Testis (tissue), 3 donors: ENCODE data around the gene PAX1. TPM values are rescaled to one million over a fixed set of nuclear protein-coding genes. Genes with fewer than 3 reads are reported as not detected.

ENCODE experiments used
- DNase-seq: peaks from one replicate; pipeline ENCODE4 v3.0.0-alpha.2; 2019
- H3K27ac ChIP-seq, 2 donors: fragments of 200-600 bp; sonication (generic); one replicate each; pipeline ENCODE4 v1.5.1; 2019
- H3K27me3 ChIP-seq: fragments of 200-600 bp; sonication (generic); one replicate; pipeline ENCODE4 v1.5.1; 2019
- H3K36me3 ChIP-seq: fragments of 200-600 bp; sonication (generic); one replicate; pipeline ENCODE4 v1.5.1; 2017; ENCODE audit warnings: low read depth; ENCODE audit errors: missing control alignments
- H3K4me1 ChIP-seq: fragments of 200-600 bp; sonication (generic); one replicate; pipeline ENCODE4 v1.5.1; 2019
- H3K4me3 ChIP-seq, 2 donors: fragments of 200-600 bp; sonication (generic); one replicate each; pipeline ENCODE4 v1.5.1; 2017 to 2019
- H3K9me3 ChIP-seq: fragments of 200-600 bp; sonication (generic); one replicate; pipeline ENCODE4 v1.5.1; 2017
- POLR2A ChIP-seq: fragments of 450-650 bp; IDR thresholded peaks from one replicate; pipeline ENCODE4 v1.6.1; 2017; ENCODE audit warnings: antibody characterized with exemption, mild to moderate bottlenecking, moderate library complexity
- WGBS, 2 donors: methylation state at CpG; one replicate each; pipeline ENCODE4 v1.1.5; 2018; 5-methylcytosine and 5-hydroxymethylcytosine counted together
- intact Hi-C: fragments of 100-400 bp; cut with DNase I; formaldehyde crosslinking; loops from one replicate; pipeline ENCODE4 v1.15.1; 2023; ENCODE audit warnings: low total_unique reads
- polyA plus RNA-seq: library from polyadenylated mRNA; stranded (reverse); fragments of 350-450 nt; fragmentation: Illumina TruSeq; extraction: RNeasy Lipid Tissue Mini Kit (QIAGEN cat#74804); gene quantifications from one replicate; pipeline ENCODE4 v1.2.3, GENCODE V29; 2014; ENCODE audit warnings: low read depth, low replicate concordance; ENCODE audit not compliant: insufficient read depth
- total RNA-seq, 2 donors: library from RNA; depleted of rRNA; stranded (reverse); fragments of >200 nt; gene quantifications; one replicate each; pipeline ENCODE4 v1.2.3, GENCODE V29; 2016
- TF ChIP-seq, protein P1 (sequence below), 3 experiments: fragments of 450-650 bp in 2 of 3; fragments of 200-600 bp in 1 of 3; sonication (generic) in 1 of 3; IDR thresholded peaks; one replicate each; pipeline ENCODE4 v1.5.1; 2016 to 2019; ENCODE audit warnings: antibody characterized with exemption in 3 of 3, mild to moderate bottlenecking in 2 of 3, moderate library complexity in 1 of 3

The PAX1 gene
- total and polyA plus RNA-seq, 3 donors from 2014 or later, result 0.07 TPM; not detected in 2

DNA sequence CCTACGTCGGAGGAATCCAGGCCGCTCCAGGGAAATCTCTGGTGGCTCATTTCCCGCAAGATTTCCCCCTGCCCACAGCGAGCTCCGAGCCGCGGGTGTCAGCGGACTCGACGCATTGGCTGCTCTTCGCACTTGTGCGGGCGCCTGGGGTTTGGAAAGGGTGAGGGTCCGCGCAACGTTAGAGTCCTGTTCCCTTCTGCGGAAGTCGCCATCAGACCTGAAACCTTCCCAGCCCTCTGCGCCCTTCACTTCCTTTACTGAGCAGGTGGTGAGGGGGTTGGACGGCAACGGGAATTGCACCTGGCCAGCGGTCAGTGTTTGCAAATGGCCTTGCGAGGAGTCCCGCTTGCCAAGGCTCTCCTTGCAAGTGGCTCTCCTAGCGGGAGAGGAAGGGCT, 8.4 kb downstream of the PAX1 start:
- TF ChIP-seq, protein P1, sequence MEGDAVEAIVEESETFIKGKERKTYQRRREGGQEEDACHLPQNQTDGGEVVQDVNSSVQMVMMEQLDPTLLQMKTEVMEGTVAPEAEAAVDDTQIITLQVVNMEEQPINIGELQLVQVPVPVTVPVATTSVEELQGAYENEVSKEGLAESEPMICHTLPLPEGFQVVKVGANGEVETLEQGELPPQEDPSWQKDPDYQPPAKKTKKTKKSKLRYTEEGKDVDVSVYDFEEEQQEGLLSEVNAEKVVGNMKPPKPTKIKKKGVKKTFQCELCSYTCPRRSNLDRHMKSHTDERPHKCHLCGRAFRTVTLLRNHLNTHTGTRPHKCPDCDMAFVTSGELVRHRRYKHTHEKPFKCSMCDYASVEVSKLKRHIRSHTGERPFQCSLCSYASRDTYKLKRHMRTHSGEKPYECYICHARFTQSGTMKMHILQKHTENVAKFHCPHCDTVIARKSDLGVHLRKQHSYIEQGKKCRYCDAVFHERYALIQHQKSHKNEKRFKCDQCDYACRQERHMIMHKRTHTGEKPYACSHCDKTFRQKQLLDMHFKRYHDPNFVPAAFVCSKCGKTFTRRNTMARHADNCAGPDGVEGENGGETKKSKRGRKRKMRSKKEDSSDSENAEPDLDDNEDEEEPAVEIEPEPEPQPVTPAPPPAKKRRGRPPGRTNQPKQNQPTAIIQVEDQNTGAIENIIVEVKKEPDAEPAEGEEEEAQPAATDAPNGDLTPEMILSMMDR (IDR thresholded peaks at IDR 0.05), result no peak
- no peak for TF ChIP-seq POLR2A
- Histone ChIP-seq H3K27ac (no peak overlapping the region), H3K36me3 (no peaks in the 10 kb centered on the region), H3K27me3 (no peaks in the 10 kb centered on the region), H3K4me3 (peak overlapping the region; percentile 9 to 18), H3K9me3 (no peaks in the 10 kb centered on the region), H3K4me1 (no peaks in the 10 kb centered on the region)
- intact Hi-C loops, result no loop called here
- 1 to 2% methylated on average over 7 to 26 of the region's 26 CpGs for WGBS, 2 donors
- DNase-seq, result no peak

DNA sequence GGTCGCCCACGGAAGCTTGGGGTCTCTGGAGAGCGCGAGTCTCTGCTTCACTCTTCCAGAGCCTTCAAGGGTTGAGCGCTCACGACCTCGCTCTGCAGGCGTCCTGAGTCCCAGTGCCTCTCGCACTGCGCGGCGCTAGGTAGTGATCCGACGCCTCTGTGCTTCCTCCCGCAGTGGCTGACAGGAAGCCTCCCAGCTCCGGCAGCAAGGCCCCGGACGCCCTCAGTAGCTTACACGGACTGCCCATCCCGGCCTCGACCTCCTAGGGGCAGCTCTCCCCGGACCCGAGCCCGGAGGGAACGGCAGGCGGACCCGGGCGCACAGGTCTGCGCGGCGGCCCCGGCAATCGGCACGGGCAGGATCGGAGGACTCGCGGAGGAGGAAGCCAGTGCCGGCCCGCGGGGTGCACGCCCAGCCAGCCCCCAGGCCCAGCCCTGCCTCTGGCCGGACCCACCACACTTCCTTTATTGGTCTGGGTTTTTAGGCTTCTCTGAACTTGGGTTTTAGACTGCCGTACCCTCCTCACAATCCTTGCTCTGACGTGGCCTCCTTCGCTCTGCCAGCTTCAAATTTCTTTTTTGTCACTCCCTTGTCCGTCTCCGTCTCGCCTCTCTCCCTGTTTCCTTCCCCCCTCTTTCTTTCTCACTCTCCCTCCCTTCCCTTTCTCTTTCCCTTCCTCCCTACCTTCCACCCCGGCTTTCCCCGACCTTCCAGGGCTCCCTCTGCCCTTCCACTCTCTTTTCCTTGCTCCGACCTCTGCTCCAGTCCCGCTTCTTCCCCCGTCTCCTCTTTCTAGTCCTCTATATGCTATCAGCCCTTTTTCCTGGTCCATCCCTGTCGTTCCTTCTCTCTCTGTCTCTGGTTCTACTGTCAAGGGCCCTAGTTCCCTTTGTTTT, 9.1 kb downstream of the PAX1 start:
- no peak for DNase-seq
- no peaks in the 10 kb centered on the region for H3K36me3 ChIP-seq
- H3K9me3 ChIP-seq, result no peaks in the 10 kb centered on the region
- TF ChIP-seq, protein P1 (IDR thresholded peaks at IDR 0.05), result no peak
- no peak for TF ChIP-seq POLR2A
- peak overlapping the region; percentile 9 to 18 for H3K4me3 ChIP-seq
- 1% methylated on average over 30 to 53 of the region's 54 CpGs for WGBS, 2 donors
- H3K27ac ChIP-seq, result no peak overlapping the region
- intact Hi-C loops, result no loop called here
- H3K27me3 ChIP-seq, result no peaks in the 10 kb centered on the region
- H3K4me1 ChIP-seq, result no peaks in the 10 kb centered on the region

DNA sequence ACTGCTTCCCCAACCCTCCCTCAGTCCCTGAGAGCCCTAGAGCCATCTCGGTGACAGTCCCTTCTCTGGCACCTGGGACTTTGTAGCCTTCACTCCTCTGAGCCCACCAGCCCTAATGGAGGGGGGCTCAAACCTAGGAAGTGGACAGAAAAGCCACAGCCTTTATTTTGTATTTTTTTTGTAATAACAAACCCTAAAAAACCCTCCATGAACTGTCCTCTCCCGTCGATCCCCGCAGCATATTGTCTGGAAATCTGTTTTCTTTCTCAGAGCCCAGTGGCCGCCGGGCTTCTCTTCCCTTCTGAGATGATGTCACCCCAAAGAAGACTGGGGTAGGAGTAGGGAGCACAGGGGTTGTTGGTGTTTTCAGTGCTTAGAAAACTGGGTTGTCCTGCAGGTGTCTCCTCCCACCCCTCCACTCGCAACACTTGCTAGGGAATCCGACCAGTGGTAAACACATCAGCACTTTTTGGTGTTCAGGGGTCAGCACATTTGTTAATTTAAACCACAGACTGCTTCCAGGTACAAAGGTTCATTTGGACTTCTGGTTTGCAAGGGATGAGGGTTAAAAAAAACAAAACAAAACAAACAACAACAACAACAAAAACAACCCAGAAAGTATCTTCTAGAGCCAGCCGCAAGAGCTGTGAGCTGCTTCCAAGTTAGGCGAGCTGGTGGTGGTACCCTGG, 9.9 kb downstream of the PAX1 start:
- no peak for DNase-seq
- Histone ChIP-seq H3K27ac (no peak overlapping the region), H3K9me3 (no peaks in the 10 kb centered on the region), H3K27me3 (no peaks in the 10 kb centered on the region), H3K4me1 (no peaks in the 10 kb centered on the region), H3K36me3 (no peaks in the 10 kb centered on the region), H3K4me3 (no peak overlapping the region)
- WGBS, 2 donors, result 4 to 6% methylated on average over 10 of the region's 10 CpGs
- intact Hi-C loops, result no loop called here
- TF ChIP-seq, protein P1 (IDR thresholded peaks at IDR 0.05), result no peak

DNA sequence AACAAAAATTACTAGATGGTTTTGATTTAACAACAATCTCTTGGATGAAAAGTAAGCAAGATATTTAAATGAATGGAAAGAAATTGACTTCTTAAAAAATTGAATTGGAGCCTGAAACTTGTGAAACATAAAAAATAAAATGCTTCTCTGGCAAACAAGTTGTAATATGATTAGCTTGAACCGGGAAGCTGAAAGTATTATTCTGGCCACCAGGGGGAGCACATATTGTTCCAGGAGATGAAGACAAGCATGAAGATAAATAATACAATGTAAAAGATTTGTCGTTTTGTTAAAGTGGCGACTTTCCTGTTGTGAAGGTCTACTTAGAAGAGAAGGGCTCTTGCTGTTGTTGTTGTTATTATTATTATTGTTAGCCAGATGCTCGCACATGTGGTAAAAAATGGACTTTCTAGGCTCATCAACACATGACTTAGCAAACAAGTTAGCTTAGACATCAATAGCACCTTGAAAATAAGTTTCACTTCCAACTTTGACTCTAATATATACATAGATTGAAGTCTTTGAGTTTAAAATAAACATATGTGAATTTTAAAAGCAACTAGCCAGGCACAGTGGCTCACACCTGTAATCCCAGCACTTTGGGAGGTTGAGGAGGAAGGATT, 14.2 kb downstream of the PAX1 start:
- H3K9me3 ChIP-seq, result no peaks in the 10 kb centered on the region
- no peak overlapping the region for H3K4me3 ChIP-seq
- H3K36me3 ChIP-seq, result no peaks in the 10 kb centered on the region
- 7 to 8% methylated on average over 4 of the region's 4 CpGs for WGBS, 2 donors
- H3K27ac ChIP-seq, result no peak overlapping the region
- peak; percentile 84 for DNase-seq
- no peaks in the 10 kb centered on the region for H3K4me1 ChIP-seq
- TF ChIP-seq POLR2A, result no peak
- TF ChIP-seq, protein P1 (IDR thresholded peaks at IDR 0.05), result peak; percentile 71 to 94 (median 71)
- intact Hi-C loops, result no loop called here
- no peaks in the 10 kb centered on the region for H3K27me3 ChIP-seq
